Measurements from ENCODE around the gene PRAC1. TPM values are rescaled to one million over a fixed set of nuclear protein-coding genes. Genes with fewer than 3 reads are reported as not detected.

The PRAC1 gene
- total and polyA plus RNA-seq, 2 donors (not counting 3 experiments of a cell fraction or from before 2014, with no cell fraction given), result not detected

DNA sequence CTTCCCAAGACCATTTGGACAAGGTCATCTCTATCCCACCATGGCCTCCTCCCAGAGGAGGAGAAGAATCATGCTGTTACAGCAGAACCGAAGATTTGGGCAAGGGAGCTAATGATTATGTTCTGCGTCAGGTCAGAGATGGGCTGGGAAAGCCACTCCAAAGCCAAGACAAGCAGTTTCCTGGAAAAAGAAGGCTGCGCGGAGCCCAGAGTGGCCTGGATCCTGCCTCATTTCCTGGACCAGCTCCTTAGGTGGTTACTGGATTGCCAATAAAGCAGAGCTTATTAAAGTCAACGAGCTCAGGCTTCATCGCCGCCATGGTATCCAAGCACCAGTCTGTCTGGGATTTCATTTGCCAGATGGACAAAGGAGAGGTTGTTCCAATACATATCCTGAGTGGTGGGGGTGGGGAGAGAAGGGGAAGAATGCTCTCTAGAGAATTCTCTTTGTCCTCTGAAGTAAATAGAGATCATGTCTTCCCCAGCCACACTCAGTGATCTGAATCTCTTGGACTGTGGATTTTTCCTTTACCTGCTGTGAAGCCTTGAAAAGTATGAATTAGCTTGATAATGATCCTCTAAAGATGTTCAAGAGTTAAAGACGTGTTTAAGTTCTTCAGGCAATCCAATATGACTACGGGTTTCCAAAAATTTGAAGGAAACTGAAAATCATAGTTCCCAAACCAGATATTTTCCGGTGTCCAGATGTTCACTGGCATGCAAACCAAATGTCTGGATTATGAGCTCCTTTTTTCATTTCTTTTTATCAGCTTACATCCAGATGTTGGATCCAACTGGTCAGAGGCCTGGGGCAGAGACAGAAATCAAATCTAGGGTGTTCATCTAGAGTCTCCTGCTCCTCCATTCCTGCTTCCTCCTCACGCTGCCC is 17.7 kb downstream of the PRAC1 start:
- CTCF ChIA-PET, result interaction anchor here (0.6 to 2.0 kb wide), 12 partner anchors 9 to 180 kb away, joined by 3 to 11 read pairs (median 4); no protein-coding TSS in a partner anchor
- FAIRE-seq, result no peak

More for the DNA sequence above, 17.7 kb downstream of the PRAC1 start:
- no peaks in the 10 kb centered on the region for H3K9me3 ChIP-seq (replicated peaks; ENCODE audit: control insufficient read depth, insufficient read depth, low read length)
- no peak overlapping the region for H3K4me2 ChIP-seq (ENCODE audit: insufficient read depth, low read length)
- TF ChIP-seq, protein P1, sequence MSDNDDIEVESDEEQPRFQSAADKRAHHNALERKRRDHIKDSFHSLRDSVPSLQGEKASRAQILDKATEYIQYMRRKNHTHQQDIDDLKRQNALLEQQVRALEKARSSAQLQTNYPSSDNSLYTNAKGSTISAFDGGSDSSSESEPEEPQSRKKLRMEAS (IDR thresholded peaks at IDR 0.05; ENCODE audit: insufficient read depth, insufficient read length), result no peak
- TF ChIP-seq POLR2AphosphoS5 (IDR thresholded peaks at IDR 0.05; ENCODE audit: insufficient read depth, low read depth, low read length) (no peak), MYC (IDR thresholded peaks at IDR 0.05; ENCODE audit: low read depth, low read length) (no peak), GATA2 (IDR thresholded peaks at IDR 0.05; ENCODE audit: insufficient read depth, insufficient read length, low read depth, low read length) (no peak), JUN (IDR thresholded peaks at IDR 0.05; ENCODE audit: borderline replicate concordance, insufficient read depth, insufficient read length, low read depth) (no peak), FOS (IDR thresholded peaks at IDR 0.05; ENCODE audit: borderline replicate concordance, insufficient read depth, low read length) (no peak), POLR2A (IDR thresholded peaks at IDR 0.05; ENCODE audit: low read depth, low read length) (no peak), EZH2 (IDR thresholded peaks at IDR 0.05; ENCODE audit: borderline replicate concordance, low read depth, low read length, severe bottlenecking) (no peak)
- TF ChIP-seq, protein P2, sequence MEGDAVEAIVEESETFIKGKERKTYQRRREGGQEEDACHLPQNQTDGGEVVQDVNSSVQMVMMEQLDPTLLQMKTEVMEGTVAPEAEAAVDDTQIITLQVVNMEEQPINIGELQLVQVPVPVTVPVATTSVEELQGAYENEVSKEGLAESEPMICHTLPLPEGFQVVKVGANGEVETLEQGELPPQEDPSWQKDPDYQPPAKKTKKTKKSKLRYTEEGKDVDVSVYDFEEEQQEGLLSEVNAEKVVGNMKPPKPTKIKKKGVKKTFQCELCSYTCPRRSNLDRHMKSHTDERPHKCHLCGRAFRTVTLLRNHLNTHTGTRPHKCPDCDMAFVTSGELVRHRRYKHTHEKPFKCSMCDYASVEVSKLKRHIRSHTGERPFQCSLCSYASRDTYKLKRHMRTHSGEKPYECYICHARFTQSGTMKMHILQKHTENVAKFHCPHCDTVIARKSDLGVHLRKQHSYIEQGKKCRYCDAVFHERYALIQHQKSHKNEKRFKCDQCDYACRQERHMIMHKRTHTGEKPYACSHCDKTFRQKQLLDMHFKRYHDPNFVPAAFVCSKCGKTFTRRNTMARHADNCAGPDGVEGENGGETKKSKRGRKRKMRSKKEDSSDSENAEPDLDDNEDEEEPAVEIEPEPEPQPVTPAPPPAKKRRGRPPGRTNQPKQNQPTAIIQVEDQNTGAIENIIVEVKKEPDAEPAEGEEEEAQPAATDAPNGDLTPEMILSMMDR (IDR thresholded peaks at IDR 0.05; ENCODE audit: extremely low read depth in 1 of 2, insufficient read depth in 1 of 2, low read depth in 1 of 2, low read length in 2 of 2), result no peak
- no TSS peak for BruUV-seq (replicated peaks)
- no peak for DNase-seq (ENCODE audit: low read depth, low spot score)
- no peak overlapping the region for H2AFZ ChIP-seq (ENCODE audit: low read depth, low read length)
- no peaks in the 10 kb centered on the region for H3K79me2 ChIP-seq (ENCODE audit: control insufficient read depth, insufficient read depth, low read length)
- intact Hi-C loops (cut with micrococcal nuclease), result no loop called here
- POLR2A ChIA-PET, result no interaction called here
- no peaks in the 10 kb centered on the region for H3K9me1 ChIP-seq (replicated peaks; ENCODE audit: control insufficient read depth, extremely low read depth, insufficient read depth, low read length)
- peaks cover 40 to 46% of the 10 kb centered on the region in 2 experiments for H3K27me3 ChIP-seq (ENCODE audit: control insufficient read depth in 2 of 2, insufficient read depth in 2 of 2, low read length in 2 of 2)
- no peak overlapping the region for H3K4me3 ChIP-seq (replicated peaks in 1 of 3; ENCODE audit: insufficient read depth in 1 of 3, low read depth in 1 of 3, low read length in 3 of 3)
- H4K20me1 ChIP-seq (replicated peaks; ENCODE audit: control insufficient read depth, extremely low read depth, insufficient read depth, low read length), result no peaks in the 10 kb centered on the region
- no peak overlapping the region for H3K27ac ChIP-seq (ENCODE audit: insufficient read depth, low read depth, low read length)
- dilution Hi-C loops (cut with MboI; ENCODE audit: extremely low pct_ligation_motif_present, low sequenced_read_pairs), result no loop called here
- H3K4me1 ChIP-seq (ENCODE audit: control insufficient read depth, extremely low read depth, insufficient read depth, low read length), result no peaks in the 10 kb centered on the region
- no peak overlapping the region for H3K9ac ChIP-seq (replicated peaks; ENCODE audit: extremely low read depth, insufficient read depth, low read length)
- H3K36me3 ChIP-seq (ENCODE audit: control insufficient read depth in 2 of 2, extremely low read depth in 1 of 2, insufficient read depth in 2 of 2, low read length in 2 of 2), result no peaks in the 10 kb centered on the region
